Measurements from ENCODE around the gene TCIRG1.

DNA sequence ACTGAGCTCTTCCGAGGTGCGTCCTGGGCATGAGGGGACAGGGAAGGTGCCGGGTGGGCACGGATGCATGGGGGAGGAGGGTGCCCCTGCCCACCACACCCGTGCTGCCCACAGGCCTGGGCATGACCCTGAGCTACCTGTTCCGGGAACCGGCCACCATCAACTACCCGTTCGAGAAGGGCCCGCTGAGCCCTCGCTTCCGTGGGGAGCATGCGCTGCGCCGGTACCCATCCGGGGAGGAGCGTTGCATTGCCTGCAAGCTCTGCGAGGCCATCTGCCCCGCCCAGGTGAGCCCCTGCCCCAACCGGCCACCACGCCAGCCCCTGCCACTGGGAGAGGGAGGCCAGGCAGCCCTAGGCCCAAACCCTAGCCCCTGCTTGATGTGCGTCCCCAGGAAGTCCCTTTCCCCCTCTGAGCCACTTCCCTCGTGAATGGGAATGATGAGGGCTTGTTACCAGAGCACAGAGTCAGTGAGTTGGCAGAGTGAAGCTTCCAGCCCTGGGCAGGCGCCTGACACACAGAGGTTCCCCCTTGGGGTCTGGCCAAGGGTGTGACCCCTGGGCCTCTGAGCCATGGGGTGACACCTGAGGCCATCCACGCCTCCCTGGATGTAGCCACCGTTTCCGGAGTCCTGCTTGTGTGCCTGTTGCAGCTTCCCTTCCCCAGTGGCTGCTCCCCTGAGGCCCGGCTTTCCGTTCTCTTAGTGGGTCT, 5.7 kb upstream of the TCIRG1 start:
- TF ChIP-seq, protein P1, sequence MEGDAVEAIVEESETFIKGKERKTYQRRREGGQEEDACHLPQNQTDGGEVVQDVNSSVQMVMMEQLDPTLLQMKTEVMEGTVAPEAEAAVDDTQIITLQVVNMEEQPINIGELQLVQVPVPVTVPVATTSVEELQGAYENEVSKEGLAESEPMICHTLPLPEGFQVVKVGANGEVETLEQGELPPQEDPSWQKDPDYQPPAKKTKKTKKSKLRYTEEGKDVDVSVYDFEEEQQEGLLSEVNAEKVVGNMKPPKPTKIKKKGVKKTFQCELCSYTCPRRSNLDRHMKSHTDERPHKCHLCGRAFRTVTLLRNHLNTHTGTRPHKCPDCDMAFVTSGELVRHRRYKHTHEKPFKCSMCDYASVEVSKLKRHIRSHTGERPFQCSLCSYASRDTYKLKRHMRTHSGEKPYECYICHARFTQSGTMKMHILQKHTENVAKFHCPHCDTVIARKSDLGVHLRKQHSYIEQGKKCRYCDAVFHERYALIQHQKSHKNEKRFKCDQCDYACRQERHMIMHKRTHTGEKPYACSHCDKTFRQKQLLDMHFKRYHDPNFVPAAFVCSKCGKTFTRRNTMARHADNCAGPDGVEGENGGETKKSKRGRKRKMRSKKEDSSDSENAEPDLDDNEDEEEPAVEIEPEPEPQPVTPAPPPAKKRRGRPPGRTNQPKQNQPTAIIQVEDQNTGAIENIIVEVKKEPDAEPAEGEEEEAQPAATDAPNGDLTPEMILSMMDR (IDR thresholded peaks at IDR 0.05; ENCODE audit: insufficient read depth, low read length): no peak
- TF ChIP-seq, protein P2, sequence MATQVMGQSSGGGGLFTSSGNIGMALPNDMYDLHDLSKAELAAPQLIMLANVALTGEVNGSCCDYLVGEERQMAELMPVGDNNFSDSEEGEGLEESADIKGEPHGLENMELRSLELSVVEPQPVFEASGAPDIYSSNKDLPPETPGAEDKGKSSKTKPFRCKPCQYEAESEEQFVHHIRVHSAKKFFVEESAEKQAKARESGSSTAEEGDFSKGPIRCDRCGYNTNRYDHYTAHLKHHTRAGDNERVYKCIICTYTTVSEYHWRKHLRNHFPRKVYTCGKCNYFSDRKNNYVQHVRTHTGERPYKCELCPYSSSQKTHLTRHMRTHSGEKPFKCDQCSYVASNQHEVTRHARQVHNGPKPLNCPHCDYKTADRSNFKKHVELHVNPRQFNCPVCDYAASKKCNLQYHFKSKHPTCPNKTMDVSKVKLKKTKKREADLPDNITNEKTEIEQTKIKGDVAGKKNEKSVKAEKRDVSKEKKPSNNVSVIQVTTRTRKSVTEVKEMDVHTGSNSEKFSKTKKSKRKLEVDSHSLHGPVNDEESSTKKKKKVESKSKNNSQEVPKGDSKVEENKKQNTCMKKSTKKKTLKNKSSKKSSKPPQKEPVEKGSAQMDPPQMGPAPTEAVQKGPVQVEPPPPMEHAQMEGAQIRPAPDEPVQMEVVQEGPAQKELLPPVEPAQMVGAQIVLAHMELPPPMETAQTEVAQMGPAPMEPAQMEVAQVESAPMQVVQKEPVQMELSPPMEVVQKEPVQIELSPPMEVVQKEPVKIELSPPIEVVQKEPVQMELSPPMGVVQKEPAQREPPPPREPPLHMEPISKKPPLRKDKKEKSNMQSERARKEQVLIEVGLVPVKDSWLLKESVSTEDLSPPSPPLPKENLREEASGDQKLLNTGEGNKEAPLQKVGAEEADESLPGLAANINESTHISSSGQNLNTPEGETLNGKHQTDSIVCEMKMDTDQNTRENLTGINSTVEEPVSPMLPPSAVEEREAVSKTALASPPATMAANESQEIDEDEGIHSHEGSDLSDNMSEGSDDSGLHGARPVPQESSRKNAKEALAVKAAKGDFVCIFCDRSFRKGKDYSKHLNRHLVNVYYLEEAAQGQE (IDR thresholded peaks at IDR 0.05; ENCODE audit: insufficient replicate concordance, low read depth): no peak
- no peak for TF ChIP-seq POLR2AphosphoS5 (IDR thresholded peaks at IDR 0.05; ENCODE audit: low read depth)

Measured in HL-60 (cell line).